Stimulated activated CD8-positive, alpha-beta memory T cell treated with anti-CD3 and anti-CD28 coated beads, Interleukin-12 subunit alpha, Interleukin-12 subunit beta, amount 100 ng/mL, for 24 hours (primary cell): Measurements from ENCODE around the gene EDNRB.
"Not testable (repeated sequence)": the region's sequence is repeated elsewhere in the genome, so short reads cannot be mapped to it uniquely, and the experiment has no call there.

Experiments used
- DNase-seq: peaks from one replicate; pipeline ENCODE4 v3.0.0-alpha.2; 2020; ENCODE audit errors: extremely low read depth

Gene EDNRB

GRCh38 chr13:77918391-77919245, at the start of gene EDNRB:
TSS of gene EDNRB (minus strand) at chr13:77918831. CDS start at chr13:77918573, 258 bp downstream.
- no peak for DNase-seq

DNA sequence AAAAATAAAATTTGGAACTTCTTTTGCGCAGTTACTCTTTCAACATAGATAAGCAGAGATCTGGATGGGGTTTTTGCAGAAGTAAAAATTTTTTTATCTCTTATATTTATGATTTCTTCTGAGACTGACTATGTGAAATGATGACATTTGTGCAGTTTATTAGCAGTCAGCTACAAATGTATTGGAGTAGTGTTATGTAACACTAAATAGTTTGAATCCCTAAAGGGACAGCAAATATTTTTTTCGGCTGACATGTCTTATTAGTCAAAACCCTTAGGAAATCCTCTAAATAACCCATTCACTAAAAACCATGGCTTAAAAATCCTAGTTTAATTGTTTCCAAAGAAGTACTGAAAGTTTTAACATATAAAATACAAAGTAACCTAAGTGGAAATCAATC, 48.0 kb upstream of the EDNRB start:
- DNase-seq = no peak

- DNase-seq = no peak
Observed at GRCh38 chr13:77952737-77953136, 34.1 kb upstream of the EDNRB start.

DNA sequence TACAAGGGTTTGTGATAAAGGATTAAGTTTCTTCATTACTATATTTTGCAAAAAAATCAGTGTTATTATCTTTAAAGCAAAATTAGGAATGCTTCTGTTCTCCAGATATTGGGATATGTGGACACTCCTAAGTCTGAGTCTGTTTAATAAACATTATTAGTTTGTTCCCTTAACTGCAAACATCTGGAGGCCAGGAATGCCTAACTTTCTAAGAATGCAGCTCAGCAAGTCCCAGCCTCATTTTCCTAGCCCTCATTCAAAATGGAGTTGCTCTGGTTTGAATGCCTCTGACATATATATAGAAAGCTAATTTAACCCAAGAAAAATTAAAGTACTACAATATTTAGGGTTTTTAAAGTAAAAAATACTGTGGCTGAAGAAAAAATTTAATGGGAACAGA, 33.6 kb upstream of the EDNRB start:
- DNase-seq = no peak

GRCh38 chr13:77946522-77946921, 27.9 kb upstream of the EDNRB start:
- DNase-seq = no peak

- not testable (repeated sequence) for DNase-seq
Observed at GRCh38 chr13:77935063-77935462, 16.4 kb upstream of the EDNRB start.

- DNase-seq = no peak
Observed at GRCh38 chr13:77930430-77930829, 11.8 kb upstream of the EDNRB start.

DNA sequence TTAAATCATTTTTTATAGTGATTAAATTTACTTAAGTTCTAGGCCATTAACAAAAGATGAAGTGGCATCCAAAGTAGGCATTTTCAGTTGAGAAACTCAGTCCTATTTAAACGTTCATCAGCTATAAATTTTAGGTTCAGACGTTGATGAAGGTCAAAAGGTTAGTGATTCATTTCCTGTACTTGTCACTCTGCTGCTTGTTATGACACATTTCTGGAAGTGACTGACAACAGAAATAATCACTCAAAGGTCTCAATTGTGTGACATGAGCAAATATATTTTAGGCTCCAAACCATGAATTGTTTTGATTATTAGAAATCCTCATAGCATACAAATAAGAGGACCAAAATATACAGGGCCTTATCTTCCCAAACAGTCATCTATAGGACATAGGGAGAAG, 10.3 kb upstream of the EDNRB start:
- DNase-seq = no peak

GRCh38 chr13:77925616-77926015, 7.0 kb upstream of the EDNRB start:
- DNase-seq = no peak

- DNase-seq = no peak
Observed at GRCh38 chr13:77919921-77920294, 1.3 kb upstream of the EDNRB start.

DNA sequence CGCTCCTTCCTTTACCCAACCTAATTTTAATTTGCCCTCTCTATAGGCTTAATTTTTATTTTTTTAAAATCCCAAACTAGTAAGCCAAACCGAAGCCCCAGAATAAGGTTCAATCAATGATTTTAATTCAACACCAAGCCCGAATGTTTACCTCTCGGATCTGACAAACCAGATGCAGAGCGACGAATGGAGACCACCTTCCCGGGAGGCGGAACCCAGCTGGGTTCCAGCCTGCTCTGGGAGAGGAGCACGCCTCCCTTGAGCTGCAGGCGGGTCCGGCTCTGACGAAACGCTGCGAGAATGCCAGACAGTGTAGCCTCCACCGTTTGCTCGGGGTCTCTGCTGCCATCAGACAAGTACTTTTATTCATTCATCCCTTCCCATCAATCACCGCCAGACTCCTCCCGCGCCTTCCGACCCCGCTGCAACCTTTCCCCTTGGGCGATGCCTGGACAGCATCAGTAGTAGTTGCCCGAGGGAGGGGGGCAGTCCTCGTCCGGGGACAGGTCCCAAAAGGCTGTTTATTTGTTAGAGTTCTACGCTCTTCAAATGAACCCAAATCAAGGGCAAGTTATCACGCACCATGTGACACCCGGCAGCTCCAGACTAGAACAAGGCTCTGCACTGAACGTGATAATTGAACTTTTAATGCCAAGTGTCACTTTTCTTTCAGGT, 752 bp upstream of the EDNRB start:
- DNase-seq = no peak

DNA sequence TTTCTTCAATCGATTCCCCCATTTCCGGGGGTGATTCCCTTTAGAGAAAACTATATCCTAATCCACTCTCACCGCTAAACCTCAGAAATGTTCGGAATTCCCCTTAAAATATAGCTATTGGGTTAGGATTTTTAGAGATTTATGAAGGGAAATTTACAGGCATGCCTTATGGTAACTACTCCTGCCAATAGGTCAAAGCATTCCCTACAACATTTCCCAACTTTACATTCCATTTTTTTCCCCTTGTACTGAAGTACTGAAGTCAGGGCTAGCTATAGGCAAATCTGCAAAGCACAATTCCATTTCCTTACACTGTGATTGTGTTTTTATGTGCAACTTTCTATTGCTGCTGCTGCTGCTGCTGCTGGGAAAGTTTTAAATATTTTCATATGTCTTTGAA, 2.1 kb downstream of the EDNRB start:
- DNase-seq = no peak

DNA sequence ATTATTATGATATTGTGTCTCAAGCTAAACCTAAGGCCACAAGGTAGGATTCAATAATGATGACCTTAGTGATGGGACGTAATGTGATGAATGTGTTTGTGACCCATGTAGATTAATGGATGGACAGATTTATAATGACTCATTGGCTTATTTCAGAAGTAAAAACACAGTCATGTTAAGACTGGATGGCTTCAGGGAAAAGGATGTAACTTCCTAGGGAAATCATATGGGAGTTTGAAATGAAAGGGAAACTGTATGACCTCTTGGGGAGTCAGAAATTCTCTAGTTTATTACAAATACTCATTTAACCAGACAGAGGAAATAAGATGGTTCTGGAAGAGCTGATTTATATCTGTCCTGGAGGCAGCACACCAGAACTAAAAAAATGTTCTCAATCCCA, 2.9 kb downstream of the EDNRB start:
- DNase-seq = no peak

- no peak for DNase-seq
Observed at GRCh38 chr13:77913003-77913402, 5.6 kb downstream of the EDNRB start.

DNA sequence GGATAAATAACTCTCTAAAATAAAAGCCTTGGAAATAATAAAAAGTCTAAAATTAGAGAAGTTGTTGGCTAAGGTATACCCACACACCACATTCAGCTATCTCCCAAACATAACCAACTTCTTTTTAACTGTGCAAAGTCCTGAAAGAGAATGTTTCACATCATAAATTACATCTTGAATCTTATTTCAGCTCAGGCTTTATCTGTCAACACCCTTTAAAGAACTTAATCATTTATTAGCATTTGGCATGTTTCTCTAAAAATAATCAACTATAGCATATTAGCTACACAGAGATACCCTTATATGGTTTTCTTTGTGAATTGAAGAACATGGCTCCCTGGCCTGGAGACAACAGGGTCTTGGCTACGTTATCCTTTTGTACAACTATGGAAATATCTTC, 6.9 kb downstream of the EDNRB start:
- DNase-seq = no peak

GRCh38 chr13:77909827-77910226, 8.8 kb downstream of the EDNRB start:
- DNase-seq = no peak

GRCh38 chr13:77908531-77908930, 10.1 kb downstream of the EDNRB start:
- DNase-seq = no peak

DNA sequence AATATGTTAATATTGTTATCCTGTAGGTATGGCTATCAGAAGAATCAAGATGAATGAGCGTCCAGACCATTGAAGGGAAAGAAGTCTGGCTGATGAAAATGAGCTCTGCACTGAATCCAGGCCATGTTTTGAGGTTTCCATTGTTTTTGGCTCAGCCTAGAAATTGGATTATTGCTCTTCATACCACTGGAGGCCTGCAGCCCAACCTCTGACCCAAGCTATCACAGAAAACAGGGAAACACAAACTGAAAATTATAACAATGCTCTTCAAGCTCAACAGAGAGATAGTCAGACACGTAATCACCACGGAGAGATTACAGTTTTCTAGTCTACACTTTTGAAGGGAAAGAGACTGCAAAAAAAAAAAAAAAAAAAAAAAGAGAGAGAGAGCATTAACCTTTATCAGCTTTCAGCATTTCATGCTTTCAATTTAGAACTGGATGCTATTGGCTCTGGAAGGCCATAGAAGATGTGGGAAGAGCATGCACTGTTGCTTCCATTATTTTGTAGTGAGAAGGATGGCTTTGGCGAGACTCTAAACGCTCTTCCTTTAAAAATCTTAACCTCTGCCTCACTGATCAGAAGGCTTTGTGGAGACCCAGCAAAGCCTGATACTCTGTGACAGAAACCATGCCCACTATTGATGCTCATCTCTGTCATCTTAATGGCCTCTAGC, 10.8 kb downstream of the EDNRB start:
- no peak for DNase-seq

- DNase-seq = no peak
Observed at GRCh38 chr13:77904031-77904430, 14.6 kb downstream of the EDNRB start.

DNA sequence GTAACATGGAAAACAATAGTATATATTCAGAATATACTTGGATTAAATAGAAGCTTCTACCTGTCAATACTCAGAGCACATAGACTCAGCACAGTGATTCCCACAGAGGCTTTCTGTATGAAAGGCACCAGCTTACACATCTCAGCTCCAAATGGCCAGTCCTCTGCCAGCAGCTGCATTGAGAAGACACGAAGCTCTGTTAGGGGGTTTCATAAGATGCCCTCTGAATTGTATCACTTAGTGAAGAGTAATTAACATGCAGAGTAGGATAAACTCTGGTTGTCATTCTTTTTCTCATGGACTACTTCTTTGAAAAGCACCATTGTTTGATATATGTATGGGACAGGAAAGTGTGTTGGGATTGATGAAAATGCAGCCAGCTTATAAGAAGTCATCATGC, 15.2 kb downstream of the EDNRB start:
- no peak for DNase-seq

- DNase-seq = no peak
Observed at GRCh38 chr13:77902319-77902963, 16.2 kb downstream of the EDNRB start.

DNA sequence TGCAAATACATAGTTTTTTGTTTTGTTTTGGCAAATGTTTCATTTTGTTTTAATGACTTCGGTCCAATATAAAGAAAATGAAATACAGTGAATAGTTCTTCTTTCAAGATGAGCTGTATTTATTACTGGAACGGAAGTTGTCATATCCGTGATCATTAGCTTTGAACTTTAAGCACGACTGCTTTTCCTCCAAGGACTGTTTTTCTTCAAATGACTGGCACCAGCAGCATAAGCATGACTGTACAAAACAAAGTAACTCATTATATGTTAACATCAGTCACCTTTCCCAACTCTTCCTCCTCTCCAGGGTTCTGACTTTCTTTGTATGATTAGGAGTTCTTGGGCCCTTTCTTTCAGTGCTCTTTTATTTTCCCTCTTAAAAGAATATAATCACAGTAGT, 20.5 kb downstream of the EDNRB start:
- DNase-seq = no peak
